HG03575 (cell line): ENCODE measurements around the gene ADPRHL1.
A peak's percentile ranks its signal among the peaks of the same experiment; 100 is the strongest.

ENCODE experiments used
- ATAC-seq: cut with Tn5 transposase; IDR thresholded peaks from one replicate; pipeline ENCODE4 v1.9.1; 2021; ENCODE audit not compliant: unreplicated experiment, insufficient number of reproducible peaks, low FRiP score; ENCODE audit errors: extremely low read depth

Gene ADPRHL1

DNA sequence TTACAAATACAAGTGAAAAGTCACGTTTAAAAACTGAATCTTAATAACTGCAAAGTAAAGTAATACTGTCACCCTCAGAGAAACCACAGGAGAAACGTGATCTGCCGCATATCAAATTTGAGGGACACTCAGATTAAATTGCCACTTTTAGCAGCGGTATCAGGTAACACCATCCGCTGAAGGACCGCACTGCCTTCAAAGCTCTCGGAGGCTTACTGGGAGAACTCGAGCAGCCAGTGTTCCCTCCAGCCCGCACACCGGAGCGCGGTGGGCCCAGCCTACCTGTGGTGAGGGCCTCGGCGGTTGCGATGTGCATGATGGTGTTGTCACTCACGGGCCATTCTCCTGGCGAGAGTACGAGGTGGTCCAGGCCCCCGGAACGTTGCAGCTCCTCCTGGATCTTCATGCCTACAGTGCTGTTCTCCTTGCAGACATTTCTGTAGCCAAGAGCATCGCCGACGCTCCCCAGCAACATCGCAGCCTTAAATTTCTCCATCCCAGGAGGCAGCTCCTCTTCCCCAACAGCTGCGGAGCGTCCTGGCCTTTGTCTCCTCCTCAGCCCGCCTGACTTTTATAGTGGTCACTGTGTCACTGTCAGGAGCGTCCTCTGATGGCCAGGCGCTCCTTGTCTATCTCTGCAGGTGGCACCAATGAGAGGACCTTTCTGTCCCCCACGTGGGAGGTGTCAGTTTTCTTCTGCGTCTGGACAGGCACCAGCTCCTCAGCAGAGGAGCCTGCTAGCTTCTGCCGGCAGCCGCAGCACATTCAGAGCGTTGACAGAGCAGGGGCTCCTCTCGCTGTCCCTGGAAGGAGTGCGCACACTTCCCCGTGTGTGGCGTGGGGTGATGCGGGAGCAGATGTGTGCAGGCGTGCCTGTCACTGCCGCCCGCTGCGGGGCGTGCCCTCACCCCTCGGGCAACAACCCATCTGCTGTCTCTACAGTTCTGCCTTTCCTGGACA lies at the start of gene ADPRHL1:
TSS of gene ADPRHL1 (minus strand) at position 547 of the 960 bp plus-strand sequence. CDS start at position 496, 51 bp downstream.
- no peak for ATAC-seq

DNA sequence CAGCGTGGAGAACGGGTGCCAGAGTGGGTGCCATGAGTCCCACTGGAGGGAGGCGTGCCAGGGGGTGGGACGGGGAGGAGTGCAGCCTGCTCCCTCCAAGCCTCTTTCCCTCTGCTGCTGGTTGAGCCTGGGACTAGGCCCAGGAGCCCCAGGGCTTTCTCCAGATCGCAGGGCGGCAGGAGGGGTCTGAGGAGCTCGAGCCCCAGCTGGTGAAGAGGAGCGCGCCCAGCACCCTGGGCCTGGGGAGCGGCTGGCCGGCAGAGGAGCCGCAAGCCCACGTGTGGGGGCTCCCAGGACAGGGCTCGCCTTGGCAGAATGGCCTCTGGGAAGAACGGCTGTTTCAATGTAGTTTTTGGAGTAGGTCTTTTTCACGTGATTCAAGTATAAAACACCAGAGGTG lies 49.4 kb upstream of the ADPRHL1 start:
- no peak for ATAC-seq

DNA sequence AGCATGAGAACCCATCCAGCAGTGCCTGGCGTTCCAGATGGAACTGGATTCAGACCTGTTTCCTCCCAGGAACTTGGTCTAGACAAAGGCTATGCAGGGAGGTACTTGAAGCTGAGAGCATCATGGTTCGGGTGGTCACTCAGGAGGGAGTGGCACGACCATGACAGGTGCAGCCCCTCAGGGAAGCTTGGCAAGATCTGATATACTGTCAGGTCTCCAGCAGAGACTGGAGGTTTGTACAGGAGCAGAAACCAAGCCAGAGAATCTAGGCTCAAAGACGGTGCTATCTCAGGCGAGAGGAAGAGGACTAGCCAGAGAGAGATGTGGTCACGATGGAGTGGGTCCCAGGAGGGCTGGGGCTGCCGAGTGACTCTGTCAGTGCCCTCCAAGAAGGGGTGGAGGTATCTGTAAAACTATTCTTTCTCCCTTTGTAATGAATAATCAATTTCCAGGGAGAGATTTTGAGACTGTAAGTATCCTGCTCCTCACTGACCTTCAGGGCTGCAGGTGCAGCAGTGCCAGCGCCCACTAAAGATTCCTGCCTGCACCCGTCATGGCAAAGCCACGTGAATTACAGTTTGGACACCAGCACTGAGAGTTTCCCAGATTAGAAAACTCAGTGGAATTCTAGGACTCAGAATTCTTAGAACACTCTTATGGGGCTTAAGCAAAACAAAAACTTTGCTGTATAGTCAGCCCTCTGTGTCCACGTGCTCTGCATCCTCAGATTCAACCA lies 47.4 kb upstream of the ADPRHL1 start:
- ATAC-seq: no peak

DNA sequence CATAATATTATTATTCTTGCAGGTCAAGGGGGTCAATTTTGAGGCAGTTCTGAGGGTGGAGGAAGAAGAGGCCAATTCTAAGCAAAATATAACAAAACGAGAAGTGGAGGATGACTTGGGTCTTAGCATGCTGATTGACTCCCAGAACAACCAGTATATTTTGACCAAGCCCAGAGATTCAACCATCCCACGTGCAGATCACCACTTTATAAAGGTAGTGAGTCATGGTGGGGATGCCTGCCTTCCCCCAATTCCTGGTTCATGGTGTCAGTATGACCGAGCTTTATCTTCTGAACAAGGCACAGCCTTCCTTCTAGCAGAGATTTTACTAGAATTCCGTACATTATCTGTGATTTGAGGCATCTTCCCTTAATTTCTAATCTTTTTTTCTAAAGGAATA lies 46.6 kb upstream of the ADPRHL1 start:
- no peak for ATAC-seq

DNA sequence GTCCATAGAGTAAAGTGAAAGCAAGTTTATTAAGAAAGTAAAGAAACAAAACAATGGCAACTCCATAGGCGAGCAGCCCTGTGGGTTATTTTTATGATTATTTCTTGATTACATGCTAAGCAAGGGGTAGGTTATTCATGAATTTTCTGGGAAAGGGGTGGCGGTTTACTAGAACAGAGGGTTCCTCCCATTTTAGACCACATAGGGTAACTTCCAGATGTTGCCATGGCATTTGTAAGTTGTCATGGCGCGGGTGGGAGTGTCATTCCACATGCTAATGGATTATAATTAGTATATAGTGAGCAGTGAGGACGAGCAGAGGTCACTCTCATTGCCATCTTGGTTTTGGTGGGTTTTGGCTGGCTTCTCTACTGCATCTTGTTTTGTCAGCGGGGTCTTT lies 45.6 kb upstream of the ADPRHL1 start:
- no peak for ATAC-seq

- no peak for ATAC-seq
These were observed 43.9 kb upstream of the ADPRHL1 start for GRCh38 chr13:113497217-113497616.

DNA sequence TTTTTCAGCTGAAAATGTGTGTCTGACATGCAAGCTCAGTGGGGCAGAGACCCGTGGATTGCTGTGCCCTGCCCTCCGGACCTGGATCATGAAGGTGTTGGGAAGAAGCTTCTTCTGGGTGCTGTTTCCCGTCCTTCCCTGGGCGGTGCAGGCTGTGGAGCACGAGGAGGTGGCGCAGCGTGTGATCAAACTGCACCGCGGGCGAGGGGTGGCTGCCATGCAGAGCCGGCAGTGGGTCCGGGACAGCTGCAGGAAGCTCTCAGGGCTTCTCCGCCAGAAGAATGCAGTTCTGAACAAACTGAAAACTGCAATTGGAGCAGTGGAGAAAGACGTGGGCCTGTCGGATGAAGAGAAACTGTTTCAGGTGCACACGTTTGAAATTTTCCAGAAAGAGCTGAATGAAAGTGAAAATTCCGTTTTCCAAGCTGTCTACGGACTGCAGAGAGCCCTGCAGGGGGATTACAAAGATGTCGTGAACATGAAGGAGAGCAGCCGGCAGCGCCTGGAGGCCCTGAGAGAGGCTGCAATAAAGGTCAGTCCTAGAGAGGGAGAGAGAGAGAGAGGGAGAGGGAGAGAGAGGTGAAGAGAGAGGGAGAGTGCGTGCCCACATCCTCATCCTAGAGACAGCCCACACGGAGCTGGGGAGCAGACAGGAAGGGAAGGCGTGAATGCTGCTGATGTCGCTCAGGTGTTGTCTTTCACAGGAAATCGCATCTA lies 42.4 kb upstream of the ADPRHL1 start:
- ATAC-seq: no peak

DNA sequence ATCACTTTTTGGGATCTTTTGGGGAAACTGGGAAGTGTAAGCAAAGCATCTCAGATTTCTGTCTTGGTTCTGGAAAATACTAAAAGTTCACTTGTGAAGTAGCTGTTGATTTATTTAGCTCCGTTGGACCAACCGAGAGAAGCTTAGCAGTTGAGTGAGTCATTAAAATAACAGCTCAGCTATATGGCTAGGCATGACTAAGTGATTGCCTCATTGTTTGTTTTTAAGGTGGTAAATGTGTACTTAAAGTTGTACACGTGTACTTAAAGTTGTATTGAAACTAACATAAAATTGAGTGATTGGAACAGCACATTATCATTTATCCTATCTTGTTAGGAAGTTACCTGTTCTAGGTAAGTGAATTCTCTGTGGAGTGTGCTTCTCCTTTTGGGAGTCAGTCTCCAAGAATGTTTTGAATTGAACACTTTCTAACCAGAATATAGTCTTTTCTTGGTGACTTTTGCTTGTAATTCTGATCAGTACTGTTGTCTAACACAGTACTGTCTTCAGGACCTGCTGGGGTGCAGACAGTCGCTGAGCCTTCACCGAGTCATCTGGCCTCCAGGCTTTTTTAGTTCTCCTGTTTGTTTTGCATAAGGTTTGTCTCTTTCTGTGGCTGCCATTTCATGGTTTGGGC lies 40.1 kb upstream of the ADPRHL1 start:
- no peak for ATAC-seq

DNA sequence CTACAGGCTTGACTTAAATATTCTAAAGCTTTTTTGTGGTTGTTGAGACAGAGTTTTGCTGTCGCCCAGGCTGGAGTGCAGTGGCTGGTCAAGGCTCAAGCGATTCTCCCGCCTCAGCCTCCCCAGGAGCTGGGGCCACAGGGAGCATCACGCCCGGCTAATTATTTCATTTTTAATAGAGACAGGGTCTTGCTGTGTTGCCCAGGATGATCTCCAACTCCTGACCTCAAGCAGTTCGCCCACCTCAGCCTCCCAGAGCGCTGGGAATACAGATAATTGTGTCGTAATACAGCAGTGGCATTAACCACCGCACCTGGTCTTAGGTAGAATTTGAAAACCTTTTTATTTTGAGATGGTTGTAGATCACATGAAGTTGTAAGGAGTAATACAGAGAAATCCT lies 38.7 kb upstream of the ADPRHL1 start:
- no peak for ATAC-seq

DNA sequence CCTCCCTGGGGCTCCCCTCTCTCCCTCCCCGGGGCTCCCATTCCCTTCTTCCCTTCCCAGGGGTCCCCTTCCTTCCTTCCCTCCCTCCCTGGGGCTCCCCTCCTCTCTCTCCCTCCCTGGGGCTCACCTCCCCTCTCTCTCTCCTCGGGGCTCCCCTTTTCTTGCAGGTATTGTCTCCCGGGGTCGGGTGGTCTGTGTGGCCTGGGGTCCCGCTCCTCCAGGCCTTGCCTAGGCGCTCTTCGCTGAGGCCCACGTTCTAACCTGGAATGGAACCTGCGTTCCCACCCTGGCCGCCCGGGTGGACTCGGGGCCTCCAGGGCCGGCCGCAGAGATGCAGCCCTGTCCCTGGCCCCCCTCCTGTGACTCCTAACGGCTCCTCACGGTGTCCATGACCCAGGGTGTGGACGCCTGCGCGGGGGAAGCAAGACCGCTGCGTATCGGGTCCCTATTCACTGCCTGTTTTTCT lies 38.2 kb upstream of the ADPRHL1 start:
- no peak for ATAC-seq

DNA sequence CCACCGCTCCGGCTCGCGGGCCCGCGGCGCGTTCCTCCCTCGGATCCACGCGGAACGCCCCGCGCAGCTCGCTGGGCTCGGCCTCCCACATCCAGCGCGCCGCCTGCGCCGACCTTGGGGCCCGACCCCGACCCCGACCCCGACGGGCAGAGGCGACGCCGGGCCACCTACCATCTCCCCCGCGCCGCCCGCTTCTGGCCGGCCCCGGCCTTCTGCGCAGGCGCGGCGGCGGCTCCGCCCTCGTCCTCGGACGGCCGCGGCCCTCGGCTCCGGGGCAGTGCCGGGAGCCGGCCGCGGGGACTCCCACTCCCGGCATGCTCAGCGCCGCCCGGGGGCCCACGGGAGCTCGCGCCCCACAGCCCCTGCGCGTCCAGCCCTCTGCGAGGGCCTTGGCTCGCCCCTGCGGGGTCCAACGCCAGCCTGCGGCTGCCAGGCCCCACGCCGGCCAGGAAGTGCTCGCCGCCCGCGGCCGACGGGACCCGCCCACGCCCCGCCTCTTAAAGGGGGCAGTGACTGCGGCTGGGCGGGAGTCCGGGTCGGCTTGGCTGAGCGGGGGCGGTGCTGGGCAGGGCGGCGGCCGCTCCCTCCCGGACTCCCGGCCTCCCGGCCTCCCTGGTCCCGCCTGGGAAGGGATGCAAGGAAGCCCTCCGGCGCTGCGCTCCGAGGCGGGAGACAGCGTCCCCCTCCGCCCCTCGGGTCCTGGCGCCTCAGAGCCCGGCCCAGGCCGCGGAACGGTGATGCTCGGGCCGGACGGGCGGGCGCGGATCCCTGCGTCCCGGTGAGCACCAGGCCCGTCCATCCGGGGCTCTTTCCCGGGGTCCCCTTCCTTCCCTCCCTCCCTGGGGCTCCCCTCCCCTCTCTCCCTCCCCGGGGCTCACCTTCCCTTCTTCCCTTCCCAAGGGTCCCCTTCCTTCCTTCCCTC lies 37.5 kb upstream of the ADPRHL1 start, which contains the start of gene DCUN1D2:
TSS of gene DCUN1D2 (minus strand) at position 216 of the 922 bp plus-strand sequence. CDS start at position 174, 42 bp downstream.
- ATAC-seq: peak; percentile 32

DNA sequence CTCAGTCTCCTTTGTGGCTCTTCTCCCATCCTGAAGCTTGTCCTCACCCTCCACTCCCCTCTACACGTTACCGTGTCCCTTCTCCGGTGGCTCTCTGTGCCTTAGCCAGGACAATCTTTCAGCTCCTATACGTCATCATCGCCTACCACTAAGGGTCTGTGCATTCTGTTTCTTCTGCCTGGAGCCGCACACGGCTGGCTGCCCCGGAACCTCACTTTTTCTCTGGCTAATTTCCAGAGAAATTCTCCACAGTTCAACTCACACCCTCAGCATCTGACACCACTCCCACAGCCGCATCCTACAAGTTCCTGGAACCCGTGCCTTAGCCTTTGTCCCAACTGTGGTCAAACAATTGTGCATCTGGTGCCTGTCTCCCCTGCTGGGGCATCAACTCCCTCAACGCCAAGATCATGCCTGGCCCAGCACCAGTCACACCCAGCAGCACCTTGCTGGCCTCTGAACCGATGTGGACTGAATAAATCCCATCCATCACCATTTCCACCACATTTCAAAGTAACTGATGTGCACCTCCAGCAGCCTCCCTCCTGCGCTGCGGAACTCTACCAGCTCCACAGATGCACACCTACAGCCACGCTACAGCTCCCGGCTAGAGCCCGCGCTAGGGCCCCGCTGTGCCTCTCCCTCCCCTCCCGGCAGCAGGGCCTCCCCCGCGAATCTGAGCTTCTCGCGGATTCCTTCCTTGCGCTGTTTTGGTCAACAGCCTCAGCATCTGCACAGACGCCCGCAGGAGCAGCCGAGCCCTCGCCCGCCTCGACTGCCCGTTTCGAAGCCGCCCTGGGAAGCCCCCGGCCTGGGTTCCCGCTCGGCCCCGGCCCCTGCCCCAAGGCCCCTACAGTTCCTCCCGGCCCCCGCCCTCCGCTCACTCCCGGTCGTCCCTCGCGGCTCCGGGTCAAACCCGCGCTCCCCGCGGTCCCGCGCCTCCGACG lies 36.5 kb upstream of the ADPRHL1 start:
- no peak for ATAC-seq

GRCh38 chr13:113489171-113489548 lies 35.9 kb upstream of the ADPRHL1 start:
- no peak for ATAC-seq

DNA sequence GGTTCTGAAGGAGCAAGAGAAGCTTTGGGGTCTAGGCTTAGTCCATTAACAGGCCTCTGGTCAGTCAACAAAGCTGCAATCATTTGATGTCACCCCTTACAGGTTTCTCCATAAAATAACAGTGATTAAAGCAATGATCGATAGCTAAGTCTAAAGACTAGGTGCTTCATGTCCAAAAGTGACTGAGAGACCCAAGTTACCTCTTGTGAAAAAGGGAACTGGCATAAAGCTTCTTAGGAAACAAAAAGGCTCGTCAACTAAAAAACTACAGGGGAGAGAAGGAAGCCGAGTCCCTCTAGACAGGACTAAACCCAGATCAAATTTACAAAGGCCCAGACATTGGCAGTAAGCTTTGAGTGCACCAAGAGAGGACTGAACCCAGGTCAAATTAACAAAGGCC lies 35.0 kb upstream of the ADPRHL1 start:
- ATAC-seq: no peak

DNA sequence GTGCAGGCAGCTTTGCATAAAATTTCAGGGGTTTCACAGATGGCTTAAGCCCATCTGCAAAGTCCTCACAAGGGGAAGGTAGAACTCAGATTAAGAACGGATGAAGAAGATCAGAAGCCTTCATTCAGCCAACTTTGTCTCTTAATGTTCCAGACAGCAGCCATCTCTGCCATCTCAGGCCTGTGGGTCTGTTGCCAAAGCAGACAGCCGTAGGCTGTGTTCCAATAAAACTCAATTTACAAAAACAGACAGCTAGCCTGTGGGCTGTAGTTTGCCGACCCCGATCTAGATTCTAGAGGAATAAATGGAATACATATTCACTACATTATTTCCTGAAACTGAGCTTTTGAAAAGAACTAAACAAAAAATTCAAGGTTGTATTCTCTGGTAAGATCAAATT lies 33.4 kb upstream of the ADPRHL1 start:
- no peak for ATAC-seq

GRCh38 chr13:113485545-113485944 lies 32.3 kb upstream of the ADPRHL1 start:
- ATAC-seq: no peak
